T47D (cell line): ENCODE measurements around the gene ASRGL1.
A peak's percentile ranks its signal among the peaks of the same experiment; 100 is the strongest.
"Not testable (repeated sequence)": the region's sequence is repeated elsewhere in the genome, so short reads cannot be mapped to it uniquely, and the experiment has no call there.

Source experiments
- DNase-seq, 2 experiments: peaks; one replicate each; pipeline versions ENCODE4 v3.0.0 to v3.0.0-alpha.2; 2011 to 2012; ENCODE audit warnings: low read depth in 1 of 2, low spot score in 1 of 2
- JUND ChIP-seq: IDR thresholded peaks from 2 replicates; pipeline ENCODE4 v1.6.1; 2012; ENCODE audit warnings: low read depth
- in situ Hi-C: cut with HindIII; loops from 2 replicates; pipeline ENCODE4 v1.10.0; 2016; ENCODE audit warnings: low sequenced_read_pairs, low pct_unique_long_range_greater_than_20kb

Gene ASRGL1

GRCh38 chr11:62337303-62338181 is at the start of gene ASRGL1:
TSS of gene ASRGL1 (plus strand) at chr11:62337448. CDS start at chr11:62337978, 530 bp downstream.
- peak; percentile 85 to 91 for DNase-seq
- in situ Hi-C loops, result no loop called here

GRCh38 chr11:62295504-62295903 is 41.7 kb upstream of the ASRGL1 start:
- DNase-seq, result peak; percentile 62 to 80
- no peak for TF ChIP-seq JUND
- in situ Hi-C loops, result no loop called here

More at GRCh38 chr11:62337303-62338181, at the start of gene ASRGL1:
- no peak for TF ChIP-seq JUND

- in situ Hi-C loops, result no loop called here
- DNase-seq, result no peak
- no peak for TF ChIP-seq JUND
Observed at GRCh38 chr11:62298975-62299374, 38.3 kb upstream of the ASRGL1 start, which contains the start of gene SCGB1D4. TSS of gene SCGB1D4 (minus strand) at chr11:62299075. CDS start at chr11:62299010, 65 bp downstream.

- no peak for TF ChIP-seq JUND
- in situ Hi-C loops, result no loop called here
- no peak for DNase-seq
Observed at GRCh38 chr11:62306227-62306626, 31.0 kb upstream of the ASRGL1 start.

GRCh38 chr11:62307950-62308349 is 29.3 kb upstream of the ASRGL1 start:
- TF ChIP-seq JUND, result no peak
- in situ Hi-C loops, result no loop called here
- no peak for DNase-seq

GRCh38 chr11:62309991-62310390 is 27.3 kb upstream of the ASRGL1 start:
- in situ Hi-C loops, result no loop called here
- TF ChIP-seq JUND, result no peak
- DNase-seq, result no peak

GRCh38 chr11:62315431-62315830 is 21.8 kb upstream of the ASRGL1 start:
- TF ChIP-seq JUND, result no peak
- no peak for DNase-seq
- in situ Hi-C loops, result no loop called here

- TF ChIP-seq JUND, result no peak
- in situ Hi-C loops, result no loop called here
- no peak for DNase-seq
Observed at GRCh38 chr11:62322524-62322923, 14.7 kb upstream of the ASRGL1 start.

- no peak for TF ChIP-seq JUND
- peak in 1 of 2 experiments; percentile 74 for DNase-seq
- in situ Hi-C loops, result no loop called here
Observed at GRCh38 chr11:62324731-62325556, 12.3 kb upstream of the ASRGL1 start.

- in situ Hi-C loops, DNase-seq: not testable (repeated sequence)
Observed at GRCh38 chr11:62325781-62326180, 11.5 kb upstream of the ASRGL1 start.

GRCh38 chr11:62326719-62327118 is 10.5 kb upstream of the ASRGL1 start:
- DNase-seq, in situ Hi-C loops: not testable (repeated sequence)

- DNase-seq, in situ Hi-C loops: not testable (repeated sequence)
Observed at GRCh38 chr11:62327541-62327940, 9.7 kb upstream of the ASRGL1 start.

GRCh38 chr11:62331264-62331663 is 6.0 kb upstream of the ASRGL1 start:
- DNase-seq, in situ Hi-C loops: not testable (repeated sequence)
